ENCODE results near the gene BAZ2B. TPM values are rescaled to one million over a fixed set of nuclear protein-coding genes. Genes with fewer than 3 reads are reported as not detected.

The BAZ2B gene
- total and polyA plus RNA-seq, 2 donors (not counting 3 experiments of a cell fraction or from before 2014, with no cell fraction given), result 22.1 to 73.8 TPM

GRCh38 chr2:159505196-159505595 lies 111.2 kb downstream of the BAZ2B start:
- TF ChIP-seq FOS (IDR thresholded peaks at IDR 0.05; ENCODE audit: borderline replicate concordance, insufficient read depth, low read length), result no peak
- DNase-seq (ENCODE audit: low read depth, low spot score) (no peak), FAIRE-seq (no peak)
- no TSS peak for BruUV-seq (replicated peaks)
- Histone ChIP-seq H3K4me1 (ENCODE audit: control insufficient read depth, extremely low read depth, insufficient read depth, low read length) (peaks cover 5% of the 10 kb centered on the region), H3K9me1 (replicated peaks; ENCODE audit: control insufficient read depth, extremely low read depth, insufficient read depth, low read length) (no peaks in the 10 kb centered on the region), H3K9me3 (replicated peaks; ENCODE audit: control insufficient read depth, insufficient read depth, low read length) (no peaks in the 10 kb centered on the region), H3K27me3 (ENCODE audit: control insufficient read depth in 2 of 2, insufficient read depth in 2 of 2, low read length in 2 of 2) (no peaks in the 10 kb centered on the region), H4K20me1 (replicated peaks; ENCODE audit: control insufficient read depth, extremely low read depth, insufficient read depth, low read length) (peaks cover 2% of the 10 kb centered on the region), H3K79me2 (ENCODE audit: control insufficient read depth, insufficient read depth, low read length) (peaks cover 8% of the 10 kb centered on the region), H3K4me2 (ENCODE audit: insufficient read depth, low read length) (no peak overlapping the region), H2AFZ (ENCODE audit: low read depth, low read length) (no peak overlapping the region), H3K36me3 (ENCODE audit: control insufficient read depth in 2 of 2, extremely low read depth in 1 of 2, insufficient read depth in 2 of 2, low read length in 2 of 2) (no peaks in the 10 kb centered on the region), H3K9ac (replicated peaks; ENCODE audit: extremely low read depth, insufficient read depth, low read length) (no peak overlapping the region), H3K27ac (ENCODE audit: insufficient read depth, low read depth, low read length) (no peak overlapping the region), H3K4me3 (replicated peaks in 1 of 3; ENCODE audit: insufficient read depth in 1 of 3, low read depth in 1 of 3, low read length in 3 of 3) (no peak overlapping the region)
- intact Hi-C loops (cut with micrococcal nuclease) (no loop called here), dilution Hi-C loops (cut with MboI; ENCODE audit: extremely low pct_ligation_motif_present, low sequenced_read_pairs) (no loop called here)
- POLR2A ChIA-PET, result no interaction called here
- CTCF ChIA-PET, result interaction anchor here (1.2 to 1.9 kb wide), 2 partner anchors 11 kb away, joined by 3 to 6 read pairs; no protein-coding TSS in a partner anchor

DNA sequence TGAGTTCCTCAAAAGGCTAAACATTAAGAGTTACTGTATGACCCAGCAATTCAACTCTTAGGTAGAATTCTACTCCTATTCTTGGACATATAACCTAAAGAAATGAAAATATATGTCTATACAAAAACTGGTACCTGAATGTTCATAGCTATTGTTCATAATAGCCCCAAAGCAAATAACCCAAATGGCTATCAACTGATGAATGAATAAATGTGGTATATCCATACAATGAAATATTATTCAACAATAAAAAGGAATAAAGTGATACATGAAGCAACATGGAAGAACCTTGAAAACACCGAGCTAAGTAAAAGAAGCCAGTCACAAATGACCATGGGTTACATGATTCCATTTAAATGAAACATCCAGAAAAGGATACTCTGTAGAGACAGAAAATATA lies 114.6 kb downstream of the BAZ2B start:
- ChIA-PET POLR2A (no interaction called here), CTCF (interaction anchor here (0.6 kb wide), 1 partner anchor 1393 kb away, joined by 3 read pairs; no protein-coding TSS in a partner anchor)
- peaks cover 21% of the 10 kb centered on the region for H3K4me1 ChIP-seq (ENCODE audit: control insufficient read depth, extremely low read depth, insufficient read depth, low read length)
- DNase-seq (ENCODE audit: low read depth, low spot score), result no peak
- H3K9ac ChIP-seq (replicated peaks; ENCODE audit: extremely low read depth, insufficient read depth, low read length), result no peak overlapping the region
- BruUV-seq (replicated peaks), result no TSS peak
- H3K27ac ChIP-seq (ENCODE audit: insufficient read depth, low read depth, low read length), result no peak overlapping the region
- no peaks in the 10 kb centered on the region for H3K27me3 ChIP-seq (ENCODE audit: control insufficient read depth in 2 of 2, insufficient read depth in 2 of 2, low read length in 2 of 2)
- no peak for FAIRE-seq
- H3K36me3 ChIP-seq (ENCODE audit: control insufficient read depth in 2 of 2, extremely low read depth in 1 of 2, insufficient read depth in 2 of 2, low read length in 2 of 2), result no peaks in the 10 kb centered on the region
- no peak overlapping the region for H3K4me2 ChIP-seq (ENCODE audit: insufficient read depth, low read length)
- TF ChIP-seq MYC (IDR thresholded peaks at IDR 0.05; ENCODE audit: low read depth, low read length), result no peak
- TF ChIP-seq, protein P1, sequence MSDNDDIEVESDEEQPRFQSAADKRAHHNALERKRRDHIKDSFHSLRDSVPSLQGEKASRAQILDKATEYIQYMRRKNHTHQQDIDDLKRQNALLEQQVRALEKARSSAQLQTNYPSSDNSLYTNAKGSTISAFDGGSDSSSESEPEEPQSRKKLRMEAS (IDR thresholded peaks at IDR 0.05; ENCODE audit: insufficient read depth, insufficient read length), result no peak
- no peak for TF ChIP-seq POLR2A (IDR thresholded peaks at IDR 0.05; ENCODE audit: low read depth, low read length)
- no peak for TF ChIP-seq GATA2 (IDR thresholded peaks at IDR 0.05; ENCODE audit: insufficient read depth, insufficient read length, low read depth, low read length)
- TF ChIP-seq FOS (IDR thresholded peaks at IDR 0.05; ENCODE audit: borderline replicate concordance, insufficient read depth, low read length), result no peak
- no peak for TF ChIP-seq JUN (IDR thresholded peaks at IDR 0.05; ENCODE audit: borderline replicate concordance, insufficient read depth, insufficient read length, low read depth)
- TF ChIP-seq EZH2 (IDR thresholded peaks at IDR 0.05; ENCODE audit: borderline replicate concordance, low read depth, low read length, severe bottlenecking), result no peak
- no peak for TF ChIP-seq POLR2AphosphoS5 (IDR thresholded peaks at IDR 0.05; ENCODE audit: insufficient read depth, low read depth, low read length)
- no peak for TF ChIP-seq CTCF (IDR thresholded peaks at IDR 0.05; ENCODE audit: extremely low read depth in 1 of 2, insufficient read depth in 1 of 2, low read depth in 1 of 2, low read length in 2 of 2)
- peaks cover 8% of the 10 kb centered on the region for H3K79me2 ChIP-seq (ENCODE audit: control insufficient read depth, insufficient read depth, low read length)
- H2AFZ ChIP-seq (ENCODE audit: low read depth, low read length), result no peak overlapping the region
- dilution Hi-C loops (cut with MboI; ENCODE audit: extremely low pct_ligation_motif_present, low sequenced_read_pairs) (no loop called here), intact Hi-C loops (cut with micrococcal nuclease) (no loop called here)
- H3K4me3 ChIP-seq (replicated peaks in 1 of 3; ENCODE audit: insufficient read depth in 1 of 3, low read depth in 1 of 3, low read length in 3 of 3), result no peak overlapping the region
- H3K9me1 ChIP-seq (replicated peaks; ENCODE audit: control insufficient read depth, extremely low read depth, insufficient read depth, low read length), result no peaks in the 10 kb centered on the region
- peaks cover 2% of the 10 kb centered on the region for H4K20me1 ChIP-seq (replicated peaks; ENCODE audit: control insufficient read depth, extremely low read depth, insufficient read depth, low read length)
- no peaks in the 10 kb centered on the region for H3K9me3 ChIP-seq (replicated peaks; ENCODE audit: control insufficient read depth, insufficient read depth, low read length)

All from endothelial cell of umbilical vein (primary cell).